GM19468 (cell line): ENCODE measurements around the gene CAMTA1.
"Not testable (repeated sequence)": the region's sequence is repeated elsewhere in the genome, so short reads cannot be mapped to it uniquely, and the experiment has no call there.

Source experiments
- ATAC-seq: cut with Tn5 transposase; IDR thresholded peaks from one replicate; pipeline ENCODE4 v1.9.1; 2021; ENCODE audit warnings: mild to moderate bottlenecking, moderate library complexity, moderate number of reproducible peaks; ENCODE audit not compliant: unreplicated experiment; ENCODE audit errors: extremely low read depth

Gene CAMTA1

GRCh38 chr1:6785318-6785727 lies at the start of gene CAMTA1:
TSS of gene CAMTA1 (plus strand) at chr1:6785454. CDS start at chr1:6785531, 77 bp downstream.
- ATAC-seq = peak; percentile 53

GRCh38 chr1:6738987-6739676 lies 46.1 kb upstream of the CAMTA1 start:
- no peak for ATAC-seq

- ATAC-seq = not testable (repeated sequence)
These were observed 42.5 kb upstream of the CAMTA1 start for GRCh38 chr1:6742676-6743188.

GRCh38 chr1:6743189-6744101 lies 41.8 kb upstream of the CAMTA1 start:
- ATAC-seq = no peak

- ATAC-seq = no peak
These were observed 40.2 kb upstream of the CAMTA1 start for GRCh38 chr1:6745073-6745472.

GRCh38 chr1:6747674-6748073 lies 37.6 kb upstream of the CAMTA1 start:
- ATAC-seq = no peak

- no peak for ATAC-seq
These were observed 34.8 kb upstream of the CAMTA1 start for GRCh38 chr1:6750490-6750889.

- ATAC-seq = no peak
These were observed 31.7 kb upstream of the CAMTA1 start for GRCh38 chr1:6753320-6754140.

GRCh38 chr1:6756457-6756856 lies 28.8 kb upstream of the CAMTA1 start:
- ATAC-seq = no peak

- no peak for ATAC-seq
These were observed 27.4 kb upstream of the CAMTA1 start for GRCh38 chr1:6757719-6758435.

- no peak for ATAC-seq
These were observed 24.0 kb upstream of the CAMTA1 start for GRCh38 chr1:6761196-6761737.

- no peak for ATAC-seq
These were observed 23.2 kb upstream of the CAMTA1 start for GRCh38 chr1:6762060-6762459.

- no peak for ATAC-seq
These were observed 14.4 kb upstream of the CAMTA1 start for GRCh38 chr1:6770751-6771440.

GRCh38 chr1:6771441-6771769 lies 13.8 kb upstream of the CAMTA1 start:
- ATAC-seq = no peak

GRCh38 chr1:6774381-6774780 lies 10.9 kb upstream of the CAMTA1 start:
- ATAC-seq = no peak

- no peak for ATAC-seq
These were observed 9.8 kb upstream of the CAMTA1 start for GRCh38 chr1:6775261-6776043.

GRCh38 chr1:6776389-6776788 lies 8.9 kb upstream of the CAMTA1 start:
- ATAC-seq = no peak

GRCh38 chr1:6776895-6777294 lies 8.4 kb upstream of the CAMTA1 start:
- ATAC-seq = no peak
